SH-SY5Y (cell line): Measurements from ENCODE around the gene SH2D4B.

Source experiments
- GATA2 ChIP-seq: IDR thresholded peaks from 2 replicates; pipeline ENCODE4 v1.6.1; 2011; ENCODE audit warnings: mild to moderate bottlenecking, low read depth, low read length
- GATA3 ChIP-seq: IDR thresholded peaks from 2 replicates; pipeline ENCODE4 v1.6.1; 2011; ENCODE audit warnings: low read depth, mild to moderate bottlenecking, low read length, moderate library complexity

GRCh38 chr10:80515511-80515910, 22.2 kb upstream of the SH2D4B start:
- TF ChIP-seq GATA2 (no peak), GATA3 (no peak)
